Measurements from ENCODE around the gene RHBDL3. TPM values are rescaled to one million over a fixed set of nuclear protein-coding genes. Genes with fewer than 3 reads are reported as not detected.
A peak's percentile ranks its signal among the peaks of the same experiment; 100 is the strongest.

Gene RHBDL3
- total and polyA plus RNA-seq, 7 experiments from 2014 or later: 0.07 to 0.39 TPM; not detected in 5

DNA sequence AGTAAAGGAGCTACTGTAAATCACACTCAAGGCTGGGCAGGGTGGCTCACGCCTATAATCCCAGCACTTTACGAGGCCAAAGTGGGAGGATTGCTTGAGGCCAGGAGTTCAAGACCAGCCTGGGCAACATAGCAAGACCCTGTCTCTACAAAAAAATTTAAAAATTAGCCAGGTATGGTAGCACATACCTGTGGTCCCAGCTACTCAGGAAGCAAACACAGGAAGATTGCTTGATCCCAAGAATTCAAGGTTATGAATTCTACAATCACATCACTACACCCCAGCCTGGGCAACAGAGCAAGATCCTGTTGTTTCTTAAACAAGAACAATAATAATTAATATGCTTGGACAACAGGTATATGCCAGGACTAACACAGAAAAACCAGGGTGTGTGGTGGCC is 13.2 kb downstream of the RHBDL3 start:
- DNase-seq (no peak), ATAC-seq (no peak)
- intact Hi-C loops (cut with micrococcal nuclease): no loop called here
- Histone ChIP-seq H3K4me3 (ENCODE audit: low read length) (no peak overlapping the region), H3K27ac (ENCODE audit: low read depth, low read length) (no peak overlapping the region), H3K9me3 (ENCODE audit: control insufficient read depth in 2 of 3, low read length in 3 of 3) (no peaks in the 10 kb centered on the region), H3K36me3 (ENCODE audit: control insufficient read depth in 2 of 3, insufficient read depth in 3 of 3, low read length in 3 of 3) (no peaks in the 10 kb centered on the region), H3K4me1 (ENCODE audit: control insufficient read depth in 2 of 2, insufficient read depth in 2 of 2, low read length in 2 of 2) (no peaks in the 10 kb centered on the region), H3K27me3 (ENCODE audit: control insufficient read depth in 2 of 2, insufficient read depth in 2 of 2, low read length in 2 of 2) (no peaks in the 10 kb centered on the region)
- Mint-ChIP-seq H3K9me3 (no peaks in the 10 kb centered on the region), H3K27ac (no peak overlapping the region), H3K4me3 (no peak overlapping the region), H3K36me3 (peaks cover 0 to 3% (median 0%) of the 10 kb centered on the region in 5 donors), H3K27me3 (peaks cover 3 to 5% (median 4%) of the 10 kb centered on the region in 5 donors), H3K4me1 (peaks cover 0 to 4% (median 0%) of the 10 kb centered on the region in 7 donors)
- CTCF ChIA-PET: no interaction called here
- POLR2A ChIA-PET: no interaction called here

DNA sequence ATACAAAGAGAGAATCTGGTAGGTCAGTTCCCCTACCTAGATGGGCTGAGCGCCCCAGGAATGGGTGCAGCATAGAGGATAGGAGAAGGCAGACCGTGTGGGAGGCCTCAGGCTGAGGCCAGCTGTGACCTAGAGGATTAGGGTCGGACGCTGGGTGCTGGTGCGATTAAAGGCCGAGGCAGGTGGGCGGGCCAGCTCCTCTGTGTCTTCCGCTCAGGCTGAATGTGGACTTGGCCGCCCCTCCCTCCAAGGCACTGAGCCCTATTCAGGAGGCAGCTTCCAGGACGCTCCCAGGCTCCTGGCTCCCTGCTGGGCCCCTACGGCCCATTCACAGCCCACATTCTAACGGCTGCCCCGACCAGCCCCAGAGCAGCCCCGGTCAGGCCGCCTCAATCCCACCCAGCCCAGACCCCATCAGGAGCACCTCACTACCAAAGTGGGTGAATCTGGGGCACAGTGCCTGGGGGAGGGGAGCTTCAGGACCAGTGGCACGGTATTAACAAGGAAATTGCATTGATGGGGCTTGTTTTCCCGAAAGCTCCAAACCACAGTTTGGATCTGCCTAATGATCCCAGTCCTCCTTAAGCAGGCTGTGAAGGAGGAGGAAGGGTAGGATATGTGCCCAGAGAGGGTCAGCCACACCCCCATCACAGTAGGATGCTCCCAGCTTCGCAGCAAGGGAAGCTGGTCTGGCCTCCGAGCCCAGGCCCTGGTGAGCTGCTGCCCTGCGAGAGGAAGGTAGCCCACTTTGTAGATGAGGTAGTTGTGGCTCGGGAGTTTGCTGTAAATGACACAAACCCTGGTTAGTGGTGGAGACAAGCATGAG is 14.5 kb downstream of the RHBDL3 start:
- H3K4me1 Mint-ChIP-seq: peaks cover 0 to 4% (median 0%) of the 10 kb centered on the region in 7 donors
- POLR2A ChIA-PET: no interaction called here
- H3K27me3 Mint-ChIP-seq: peaks cover 4 to 12% (median 10%) of the 10 kb centered on the region in 5 donors
- H3K27ac Mint-ChIP-seq: peak overlapping the region in 1 of 9 donors; percentile 65
- Histone ChIP-seq H3K4me3 (ENCODE audit: low read length) (no peak overlapping the region), H3K36me3 (ENCODE audit: control insufficient read depth in 2 of 3, insufficient read depth in 3 of 3, low read length in 3 of 3) (no peaks in the 10 kb centered on the region), H3K9me3 (ENCODE audit: control insufficient read depth in 2 of 3, low read length in 3 of 3) (no peaks in the 10 kb centered on the region), H3K4me1 (ENCODE audit: control insufficient read depth in 2 of 2, insufficient read depth in 2 of 2, low read length in 2 of 2) (no peaks in the 10 kb centered on the region), H3K27me3 (ENCODE audit: control insufficient read depth in 2 of 2, insufficient read depth in 2 of 2, low read length in 2 of 2) (no peaks in the 10 kb centered on the region), H3K27ac (ENCODE audit: low read depth, low read length) (no peak overlapping the region)
- CTCF ChIA-PET: no interaction called here
- no peaks in the 10 kb centered on the region for H3K9me3 Mint-ChIP-seq
- peaks cover 0 to 3% (median 0%) of the 10 kb centered on the region in 5 donors for H3K36me3 Mint-ChIP-seq
- ATAC-seq (no peak), DNase-seq (no peak)
- no peak overlapping the region for H3K4me3 Mint-ChIP-seq
- intact Hi-C loops (cut with micrococcal nuclease): no loop called here

DNA sequence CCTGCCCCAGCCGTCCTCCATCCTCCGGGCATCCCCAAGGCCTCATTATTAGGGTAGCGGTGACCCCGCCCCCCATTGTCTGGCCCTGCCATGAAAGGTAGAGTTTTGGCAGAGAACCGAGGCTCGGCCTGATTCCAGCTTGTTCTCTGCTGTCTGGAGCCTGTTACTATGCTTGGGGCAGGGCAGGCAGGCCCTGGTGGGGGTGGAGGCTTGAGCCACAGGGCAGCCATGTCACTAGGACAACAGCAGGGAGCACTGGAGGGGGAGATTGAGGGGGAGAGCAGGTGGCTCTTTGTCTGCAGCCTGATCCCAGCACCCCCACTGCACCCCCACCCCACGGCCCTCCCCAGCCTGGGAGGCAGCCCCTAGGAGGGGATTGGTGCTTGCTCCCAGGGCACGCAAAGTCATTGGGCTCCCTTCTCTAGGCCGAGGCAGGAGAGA is 15.4 kb downstream of the RHBDL3 start:
- POLR2A ChIA-PET: no interaction called here
- peaks cover 4 to 20% (median 10%) of the 10 kb centered on the region in 5 donors for H3K27me3 Mint-ChIP-seq
- intact Hi-C loops (cut with micrococcal nuclease): no loop called here

DNA sequence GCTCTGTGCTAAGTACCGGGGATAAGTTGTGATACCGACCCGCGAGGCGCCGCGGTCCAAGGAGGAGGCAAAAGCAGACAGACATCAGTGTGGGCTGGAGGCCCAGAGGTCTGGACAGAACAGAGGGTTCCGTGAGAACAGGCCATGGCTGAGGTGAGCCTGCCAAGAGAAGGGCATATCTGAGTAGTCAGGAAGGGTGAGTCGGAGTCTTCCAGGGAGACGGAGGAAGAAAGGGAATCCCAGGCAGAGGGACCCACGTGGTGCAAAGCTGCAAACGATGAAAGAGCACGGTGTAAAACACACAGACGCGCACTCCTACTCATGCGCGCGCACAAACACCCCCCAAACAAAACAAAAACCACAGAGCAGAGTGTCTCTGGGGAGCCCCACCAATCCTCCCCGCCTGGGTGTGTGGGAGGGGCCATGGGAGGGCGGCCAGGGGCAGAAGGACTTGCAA is 18.1 kb downstream of the RHBDL3 start:
- no peak overlapping the region for H3K4me3 ChIP-seq (ENCODE audit: low read length)
- ATAC-seq: no peak
- H3K9me3 Mint-ChIP-seq: no peaks in the 10 kb centered on the region
- H3K9me3 ChIP-seq (ENCODE audit: control insufficient read depth in 2 of 3, low read length in 3 of 3): no peaks in the 10 kb centered on the region
- peaks cover 0 to 3% (median 0%) of the 10 kb centered on the region in 5 donors for H3K36me3 Mint-ChIP-seq
- H3K4me3 Mint-ChIP-seq: no peak overlapping the region
- CTCF ChIA-PET: no interaction called here
- no peaks in the 10 kb centered on the region for H3K4me1 ChIP-seq (ENCODE audit: control insufficient read depth in 2 of 2, insufficient read depth in 2 of 2, low read length in 2 of 2)
- H3K27me3 Mint-ChIP-seq: peaks cover 5 to 24% (median 10%) of the 10 kb centered on the region in 5 donors
- no peaks in the 10 kb centered on the region for H3K27me3 ChIP-seq (ENCODE audit: control insufficient read depth in 2 of 2, insufficient read depth in 2 of 2, low read length in 2 of 2)
- no peak for DNase-seq
- intact Hi-C loops (cut with micrococcal nuclease): no loop called here
- H3K27ac Mint-ChIP-seq: peak overlapping the region in 1 of 9 donors; percentile 70
- peaks cover 0 to 2% (median 0%) of the 10 kb centered on the region in 7 donors for H3K4me1 Mint-ChIP-seq
- POLR2A ChIA-PET: no interaction called here
- H3K36me3 ChIP-seq (ENCODE audit: control insufficient read depth in 2 of 3, insufficient read depth in 3 of 3, low read length in 3 of 3): no peaks in the 10 kb centered on the region
- no peak overlapping the region for H3K27ac ChIP-seq (ENCODE audit: low read depth, low read length)

More for the DNA sequence above, 15.4 kb downstream of the RHBDL3 start:
- Mint-ChIP-seq H3K9me3 (no peaks in the 10 kb centered on the region), H3K4me3 (no peak overlapping the region), H3K4me1 (peaks cover 0 to 2% (median 0%) of the 10 kb centered on the region in 7 donors), H3K27ac (no peak overlapping the region), H3K36me3 (peaks cover 0 to 3% (median 0%) of the 10 kb centered on the region in 5 donors)
- ATAC-seq (no peak), DNase-seq (no peak)
- H3K27me3 ChIP-seq (ENCODE audit: control insufficient read depth in 2 of 2, insufficient read depth in 2 of 2, low read length in 2 of 2): no peaks in the 10 kb centered on the region
- no peaks in the 10 kb centered on the region for H3K4me1 ChIP-seq (ENCODE audit: control insufficient read depth in 2 of 2, insufficient read depth in 2 of 2, low read length in 2 of 2)
- H3K9me3 ChIP-seq (ENCODE audit: control insufficient read depth in 2 of 3, low read length in 3 of 3): no peaks in the 10 kb centered on the region
- H3K36me3 ChIP-seq (ENCODE audit: control insufficient read depth in 2 of 3, insufficient read depth in 3 of 3, low read length in 3 of 3): no peaks in the 10 kb centered on the region
- CTCF ChIA-PET: no interaction called here
- no peak overlapping the region for H3K27ac ChIP-seq (ENCODE audit: low read depth, low read length)
- H3K4me3 ChIP-seq (ENCODE audit: low read length): no peak overlapping the region

DNA sequence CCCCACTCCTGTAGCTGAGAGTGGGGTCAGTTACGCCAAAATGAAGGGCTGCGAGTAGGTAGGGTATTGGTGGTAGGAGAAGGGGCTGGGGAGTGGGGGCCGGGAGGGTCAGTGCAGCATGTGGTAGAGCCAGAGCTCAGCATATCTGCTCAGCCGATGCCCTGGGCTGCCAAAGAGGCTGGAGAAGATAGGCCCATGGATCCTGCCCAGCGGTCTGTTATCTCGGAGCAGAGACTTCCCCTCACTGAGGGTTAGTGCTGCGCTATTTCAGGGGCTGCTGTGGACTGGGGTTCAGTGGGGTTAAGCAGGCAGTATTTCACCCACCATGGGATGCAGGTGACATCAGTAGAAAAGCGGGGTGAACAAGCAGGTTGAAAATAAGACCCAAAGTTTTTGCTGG is 19.7 kb downstream of the RHBDL3 start:
- intact Hi-C loops (cut with micrococcal nuclease): no loop called here
- H3K4me3 Mint-ChIP-seq: no peak overlapping the region
- DNase-seq: no peak
- Histone ChIP-seq H3K4me3 (ENCODE audit: low read length) (no peak overlapping the region), H3K27ac (ENCODE audit: low read depth, low read length) (no peak overlapping the region), H3K36me3 (ENCODE audit: control insufficient read depth in 2 of 3, insufficient read depth in 3 of 3, low read length in 3 of 3) (no peaks in the 10 kb centered on the region), H3K4me1 (ENCODE audit: control insufficient read depth in 2 of 2, insufficient read depth in 2 of 2, low read length in 2 of 2) (no peaks in the 10 kb centered on the region), H3K27me3 (ENCODE audit: control insufficient read depth in 2 of 2, insufficient read depth in 2 of 2, low read length in 2 of 2) (no peaks in the 10 kb centered on the region), H3K9me3 (ENCODE audit: control insufficient read depth in 2 of 3, low read length in 3 of 3) (no peaks in the 10 kb centered on the region)
- H3K9me3 Mint-ChIP-seq: no peaks in the 10 kb centered on the region
- peaks cover 5 to 24% (median 11%) of the 10 kb centered on the region in 5 donors for H3K27me3 Mint-ChIP-seq
- ChIA-PET POLR2A (no interaction called here), CTCF (no interaction called here)
- no peak for ATAC-seq
- H3K27ac Mint-ChIP-seq: no peak overlapping the region
- H3K4me1 Mint-ChIP-seq: peaks cover 0 to 2% (median 0%) of the 10 kb centered on the region in 7 donors
- H3K36me3 Mint-ChIP-seq: peaks cover 0 to 3% (median 0%) of the 10 kb centered on the region in 5 donors

DNA sequence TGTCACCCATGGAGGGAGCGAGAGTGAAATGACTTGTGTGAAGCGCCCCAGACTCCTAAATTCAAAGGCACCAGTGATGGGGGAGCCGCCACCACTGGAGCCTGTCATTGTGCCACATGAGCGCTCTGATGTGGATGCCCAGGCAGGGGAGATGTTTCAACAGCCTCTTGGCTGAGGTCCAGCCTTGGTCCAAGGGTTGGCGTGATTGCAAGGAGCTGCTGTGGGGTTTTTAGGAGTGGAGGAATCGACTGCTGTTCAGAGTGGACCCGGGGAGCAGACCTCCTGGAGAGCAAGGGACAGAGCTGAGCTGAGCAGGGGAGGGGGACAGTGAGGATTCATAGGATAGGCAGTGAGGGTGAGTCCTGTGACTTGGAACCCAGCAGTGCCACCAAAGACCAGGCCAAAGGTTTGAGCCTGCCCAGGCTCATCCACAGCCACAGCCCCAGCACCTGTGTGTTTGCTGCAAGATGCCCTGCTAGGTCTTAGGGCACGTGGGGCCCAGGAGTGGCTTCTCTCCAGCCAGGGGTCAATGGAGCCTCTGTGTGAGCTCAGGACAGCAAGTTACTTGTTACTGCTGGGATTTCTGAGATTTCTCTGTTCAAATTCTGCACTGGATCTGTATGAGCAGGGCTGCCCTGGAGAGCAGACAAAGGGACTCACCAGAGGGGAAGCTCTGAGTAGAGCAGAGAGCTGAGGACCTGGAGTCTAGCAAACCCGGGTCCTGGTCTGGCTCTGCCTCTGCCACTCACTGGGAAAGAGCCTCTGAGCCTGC is 20.3 kb downstream of the RHBDL3 start:
- CTCF ChIA-PET: no interaction called here
- Mint-ChIP-seq H3K9me3 (no peaks in the 10 kb centered on the region), H3K27me3 (peaks cover 5 to 24% (median 11%) of the 10 kb centered on the region in 5 donors), H3K4me1 (peaks cover 0 to 2% (median 0%) of the 10 kb centered on the region in 7 donors), H3K36me3 (peaks cover 0 to 3% (median 0%) of the 10 kb centered on the region in 5 donors), H3K27ac (no peak overlapping the region), H3K4me3 (no peak overlapping the region)
- Histone ChIP-seq H3K27ac (ENCODE audit: low read depth, low read length) (no peak overlapping the region), H3K36me3 (ENCODE audit: control insufficient read depth in 2 of 3, insufficient read depth in 3 of 3, low read length in 3 of 3) (no peaks in the 10 kb centered on the region), H3K9me3 (ENCODE audit: control insufficient read depth in 2 of 3, low read length in 3 of 3) (no peaks in the 10 kb centered on the region), H3K4me3 (ENCODE audit: low read length) (no peak overlapping the region), H3K27me3 (ENCODE audit: control insufficient read depth in 2 of 2, insufficient read depth in 2 of 2, low read length in 2 of 2) (no peaks in the 10 kb centered on the region), H3K4me1 (ENCODE audit: control insufficient read depth in 2 of 2, insufficient read depth in 2 of 2, low read length in 2 of 2) (no peaks in the 10 kb centered on the region)
- ATAC-seq (no peak), DNase-seq (no peak)
- intact Hi-C loops (cut with micrococcal nuclease): no loop called here
- POLR2A ChIA-PET: no interaction called here
